WTC11 (cell line): Measurements from ENCODE around the gene SOS2. TPM values are rescaled to one million over a fixed set of nuclear protein-coding genes. Genes with fewer than 3 reads are reported as not detected.

ENCODE experiments used
- ATAC-seq: fragments of 200-7000 bp; cut with Tn5 transposase; 2 replicates; pipeline ENCODE4 v1.10.0; 2021; ENCODE audit warnings: mild to moderate bottlenecking, moderate library complexity
- CTCF ChIA-PET: fragments of 300-600 bp; sonication (Branson Sonifier 250); formaldehyde crosslinking; loops from one replicate; lab custom pipeline; 2021; ENCODE audit warnings: antibody characterized with exemption; lab: Charles Lee
- POLR2A ChIA-PET: fragments of 350-600 bp; sonication (Branson Sonifier 250); formaldehyde crosslinking; loops from one replicate; lab custom pipeline; 2021; ENCODE audit warnings: antibody characterized with exemption; lab: Charles Lee
- DNase-seq: peaks from one replicate; pipeline ENCODE4 v3.0.0; 2021; ENCODE audit warnings: low spot score
- H3K27ac Mint-ChIP-seq: 2 replicates; pipeline ENCODE4 v1.8.0; 2021; ENCODE audit warnings: mixed read lengths
- H3K27me3 Mint-ChIP-seq: 2 replicates; pipeline ENCODE4 v1.8.0; 2021; ENCODE audit warnings: low read depth, mild to moderate bottlenecking, moderate library complexity, mixed read lengths
- H3K36me3 Mint-ChIP-seq: 2 replicates; pipeline ENCODE4 v1.8.0; 2021; ENCODE audit warnings: mixed read lengths
- H3K4me1 Mint-ChIP-seq: 2 replicates; pipeline ENCODE4 v1.8.0; 2022; ENCODE audit warnings: mixed read lengths
- H3K4me3 Mint-ChIP-seq: 2 replicates; pipeline ENCODE4 v1.8.0; 2021; ENCODE audit warnings: mild to moderate bottlenecking, moderate library complexity, mixed read lengths
- H3K9me3 Mint-ChIP-seq: 2 replicates; pipeline ENCODE4 v1.8.0; 2021; ENCODE audit warnings: mixed read lengths
- ATF1 ChIP-seq: sonication (generic); formaldehyde crosslinking; IDR thresholded peaks from 2 replicates; pipeline ENCODE4 v1.8.1; 2023; ENCODE audit warnings: mild to moderate bottlenecking, moderate library complexity, missing genetic modification reagents
- FOXK1 ChIP-seq: sonication (generic); formaldehyde crosslinking; IDR thresholded peaks from 2 replicates; pipeline ENCODE4 v1.8.0; 2022; ENCODE audit warnings: mild to moderate bottlenecking, moderate library complexity, missing genetic modification reagents
- FOXP1 ChIP-seq: sonication (generic); formaldehyde crosslinking; IDR thresholded peaks from 2 replicates; pipeline ENCODE4 v1.8.0; 2022; ENCODE audit warnings: missing genetic modification reagents, mild to moderate bottlenecking, moderate library complexity, borderline replicate concordance
- MYBL2 ChIP-seq: sonication (generic); formaldehyde crosslinking; IDR thresholded peaks from 2 replicates; pipeline ENCODE4 v1.8.1; 2023; ENCODE audit warnings: mild to moderate bottlenecking, moderate library complexity, missing genetic modification reagents
- NFE2L1 ChIP-seq: sonication (generic); formaldehyde crosslinking; IDR thresholded peaks from 2 replicates; pipeline ENCODE4 v1.8.1; 2023; ENCODE audit warnings: missing genetic modification reagents
- RORB ChIP-seq: fragments of 250-450 bp; sonication (Bioruptor Pico); IDR thresholded peaks from 2 replicates; pipeline ENCODE4 v1.9.0; 2021; ENCODE audit warnings: mild to moderate bottlenecking
- ZBTB21 ChIP-seq: sonication (generic); formaldehyde crosslinking; IDR thresholded peaks from 2 replicates; pipeline ENCODE4 v1.8.1; 2023; ENCODE audit warnings: mild to moderate bottlenecking, missing genetic modification reagents, borderline replicate concordance
- ZNF121 ChIP-seq: sonication (generic); formaldehyde crosslinking; IDR thresholded peaks from 2 replicates; pipeline ENCODE4 v1.8.0; 2023; ENCODE audit warnings: missing genetic modification reagents
- ZNF232 ChIP-seq: sonication (generic); formaldehyde crosslinking; IDR thresholded peaks from 2 replicates; pipeline ENCODE4 v1.8.0; 2022; ENCODE audit warnings: mild to moderate bottlenecking, missing genetic modification reagents
- ZNF423 ChIP-seq: fragments of 250-450 bp; sonication (Bioruptor Pico); IDR thresholded peaks from 2 replicates; pipeline ENCODE4 v2.1.2; 2022; ENCODE audit warnings: mild to moderate bottlenecking, moderate library complexity
- total RNA-seq: library from RNA; stranded (reverse); gene quantifications from 3 replicates; pipeline ENCODE4 v1.2.3, GENCODE V29; 2021
- TF ChIP-seq, protein P1 (sequence below): fragments of 250-450 bp; sonication (Bioruptor Pico); IDR thresholded peaks from 2 replicates; pipeline ENCODE4 v1.9.0; 2021; ENCODE audit warnings: moderate library complexity, mild to moderate bottlenecking, inconsistent platforms, borderline replicate concordance
- TF ChIP-seq, protein P2 (sequence below): fragments of 200-600 bp; IDR thresholded peaks from 2 replicates; pipeline ENCODE4 v1.8.0; 2022; ENCODE audit warnings: antibody characterized with exemption
- TF ChIP-seq, protein P3 (sequence below): sonication (generic); formaldehyde crosslinking; IDR thresholded peaks from 2 replicates; pipeline ENCODE4 v1.8.1; 2022; ENCODE audit warnings: missing genetic modification reagents, borderline replicate concordance
- TF ChIP-seq, protein P4 (sequence below): sonication (generic); formaldehyde crosslinking; IDR thresholded peaks from 2 replicates; pipeline ENCODE4 v1.8.1; 2022; ENCODE audit warnings: low read depth, missing genetic modification reagents, borderline replicate concordance
- TF ChIP-seq, protein P5 (sequence below): sonication (generic); formaldehyde crosslinking; IDR thresholded peaks from 2 replicates; pipeline ENCODE4 v1.8.0; 2023; ENCODE audit warnings: missing genetic modification reagents, mild to moderate bottlenecking, borderline replicate concordance
- TF ChIP-seq, protein P6 (sequence below): sonication (generic); formaldehyde crosslinking; IDR thresholded peaks from 2 replicates; pipeline ENCODE4 v1.8.0; 2023; ENCODE audit warnings: missing genetic modification reagents
- TF ChIP-seq, protein P7 (sequence below): sonication (generic); formaldehyde crosslinking; IDR thresholded peaks from 2 replicates; pipeline ENCODE4 v1.8.1; 2022; ENCODE audit warnings: mild to moderate bottlenecking, moderate library complexity, missing genetic modification reagents
- TF ChIP-seq, protein P8 (sequence below): sonication (generic); formaldehyde crosslinking; IDR thresholded peaks from 2 replicates; pipeline ENCODE4 v1.8.0; 2023; ENCODE audit warnings: mild to moderate bottlenecking, missing genetic modification reagents
- TF ChIP-seq, protein P9 (sequence below): sonication (generic); formaldehyde crosslinking; IDR thresholded peaks from 2 replicates; pipeline ENCODE4 v1.8.0; 2022; ENCODE audit warnings: mild to moderate bottlenecking, missing genetic modification reagents

Gene SOS2
- total RNA-seq, 1 experiment from 2014 or later, result 11.0 TPM

DNA sequence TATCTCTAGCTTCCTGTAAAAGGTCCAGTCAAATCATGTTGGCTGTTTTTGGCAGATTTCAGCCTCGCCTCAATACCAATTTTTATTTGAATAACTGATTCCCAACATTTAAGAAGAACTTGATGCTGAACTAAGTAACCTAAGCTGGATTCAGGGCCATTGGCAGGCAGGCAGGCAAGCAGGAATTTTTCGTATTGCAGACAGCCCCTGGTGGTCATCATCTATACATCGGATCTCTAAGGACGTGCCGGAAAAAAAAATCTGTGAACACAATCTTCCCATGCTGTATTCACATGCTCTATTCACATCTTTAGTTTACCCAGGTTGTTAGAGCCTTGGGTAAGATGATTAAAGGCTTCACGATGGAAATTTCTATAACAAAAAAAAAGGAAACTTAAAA is 122.0 kb downstream of the SOS2 start:
- 0 out of 2 replicates have a peak, but pooled peaks have one; percentile 11 for ATAC-seq

DNA sequence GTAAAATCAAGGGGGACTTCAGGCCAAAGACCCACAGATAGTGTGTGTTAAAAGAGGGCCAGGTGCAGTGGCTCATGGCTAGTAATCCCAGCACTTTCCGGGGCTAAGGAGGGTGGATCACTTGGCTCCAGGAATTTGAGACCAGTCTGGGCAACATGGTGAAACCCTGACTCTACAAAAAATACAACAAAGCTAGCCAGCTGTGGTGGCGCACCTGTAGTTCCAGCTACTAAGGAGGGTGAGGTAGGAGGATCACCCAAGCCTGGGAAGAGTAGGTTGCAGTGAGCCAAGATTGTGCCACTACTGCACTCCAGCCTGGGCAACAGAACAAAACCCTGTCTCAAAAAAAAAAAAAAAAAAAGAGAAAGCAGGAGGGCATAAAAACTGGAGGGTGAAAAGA is 123.5 kb downstream of the SOS2 start:
- H3K36me3 Mint-ChIP-seq, result peaks cover 42% of the 10 kb centered on the region
- ATAC-seq (peak; percentile 43), DNase-seq (no peak)
- H3K4me3 Mint-ChIP-seq, result peak overlapping the region; percentile 36; the same call in 1 of the 2 replicates
- H3K9me3 Mint-ChIP-seq, result no peaks in the 10 kb centered on the region
- H3K27me3 Mint-ChIP-seq, result no peaks in the 10 kb centered on the region
- ChIA-PET CTCF (interaction anchor here (0.6 to 4.4 kb wide), 6 partner anchors 22 to 256 kb away, joined by 3 to 33 read pairs (median 3); partner anchors contain the start of gene NEMF), POLR2A (interaction anchor here (0.9 to 1.2 kb wide), 2 partner anchors 8 to 245 kb away, joined by 3 read pairs; partner anchors contain the start of gene VCPKMT)
- peak overlapping the region; percentile 96 for H3K27ac Mint-ChIP-seq
- H3K4me1 Mint-ChIP-seq, result peaks cover 23% of the 10 kb centered on the region
- TF ChIP-seq, protein P1, sequence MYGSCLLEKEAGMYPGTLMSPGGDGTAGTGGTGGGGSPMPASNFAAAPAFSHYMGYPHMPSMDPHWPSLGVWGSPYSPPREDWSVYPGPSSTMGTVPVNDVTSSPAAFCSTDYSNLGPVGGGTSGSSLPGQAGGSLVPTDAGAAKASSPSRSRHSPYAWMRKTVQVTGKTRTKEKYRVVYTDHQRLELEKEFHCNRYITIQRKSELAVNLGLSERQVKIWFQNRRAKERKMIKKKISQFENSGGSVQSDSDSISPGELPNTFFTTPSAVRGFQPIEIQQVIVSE, result no peak
- TF ChIP-seq ZNF423 (no peak), FOXK1 (CRISPR knock-in tag) (no peak), FOXP1 (CRISPR knock-in tag) (no peak), RORB (CRISPR knock-in tag) (no peak), ZNF121 (CRISPR knock-in tag) (no peak)
- TF ChIP-seq, protein P2, sequence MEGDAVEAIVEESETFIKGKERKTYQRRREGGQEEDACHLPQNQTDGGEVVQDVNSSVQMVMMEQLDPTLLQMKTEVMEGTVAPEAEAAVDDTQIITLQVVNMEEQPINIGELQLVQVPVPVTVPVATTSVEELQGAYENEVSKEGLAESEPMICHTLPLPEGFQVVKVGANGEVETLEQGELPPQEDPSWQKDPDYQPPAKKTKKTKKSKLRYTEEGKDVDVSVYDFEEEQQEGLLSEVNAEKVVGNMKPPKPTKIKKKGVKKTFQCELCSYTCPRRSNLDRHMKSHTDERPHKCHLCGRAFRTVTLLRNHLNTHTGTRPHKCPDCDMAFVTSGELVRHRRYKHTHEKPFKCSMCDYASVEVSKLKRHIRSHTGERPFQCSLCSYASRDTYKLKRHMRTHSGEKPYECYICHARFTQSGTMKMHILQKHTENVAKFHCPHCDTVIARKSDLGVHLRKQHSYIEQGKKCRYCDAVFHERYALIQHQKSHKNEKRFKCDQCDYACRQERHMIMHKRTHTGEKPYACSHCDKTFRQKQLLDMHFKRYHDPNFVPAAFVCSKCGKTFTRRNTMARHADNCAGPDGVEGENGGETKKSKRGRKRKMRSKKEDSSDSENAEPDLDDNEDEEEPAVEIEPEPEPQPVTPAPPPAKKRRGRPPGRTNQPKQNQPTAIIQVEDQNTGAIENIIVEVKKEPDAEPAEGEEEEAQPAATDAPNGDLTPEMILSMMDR, result no peak
- TF ChIP-seq, protein P3, sequence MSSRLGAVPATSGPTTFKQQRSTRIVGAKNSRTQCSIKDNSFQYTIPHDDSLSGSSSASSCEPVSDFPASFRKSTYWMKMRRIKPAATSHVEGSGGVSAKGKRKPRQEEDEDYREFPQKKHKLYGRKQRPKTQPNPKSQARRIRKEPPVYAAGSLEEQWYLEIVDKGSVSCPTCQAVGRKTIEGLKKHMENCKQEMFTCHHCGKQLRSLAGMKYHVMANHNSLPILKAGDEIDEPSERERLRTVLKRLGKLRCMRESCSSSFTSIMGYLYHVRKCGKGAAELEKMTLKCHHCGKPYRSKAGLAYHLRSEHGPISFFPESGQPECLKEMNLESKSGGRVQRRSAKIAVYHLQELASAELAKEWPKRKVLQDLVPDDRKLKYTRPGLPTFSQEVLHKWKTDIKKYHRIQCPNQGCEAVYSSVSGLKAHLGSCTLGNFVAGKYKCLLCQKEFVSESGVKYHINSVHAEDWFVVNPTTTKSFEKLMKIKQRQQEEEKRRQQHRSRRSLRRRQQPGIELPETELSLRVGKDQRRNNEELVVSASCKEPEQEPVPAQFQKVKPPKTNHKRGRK (CRISPR knock-in tag), result no peak
- TF ChIP-seq, protein P4, sequence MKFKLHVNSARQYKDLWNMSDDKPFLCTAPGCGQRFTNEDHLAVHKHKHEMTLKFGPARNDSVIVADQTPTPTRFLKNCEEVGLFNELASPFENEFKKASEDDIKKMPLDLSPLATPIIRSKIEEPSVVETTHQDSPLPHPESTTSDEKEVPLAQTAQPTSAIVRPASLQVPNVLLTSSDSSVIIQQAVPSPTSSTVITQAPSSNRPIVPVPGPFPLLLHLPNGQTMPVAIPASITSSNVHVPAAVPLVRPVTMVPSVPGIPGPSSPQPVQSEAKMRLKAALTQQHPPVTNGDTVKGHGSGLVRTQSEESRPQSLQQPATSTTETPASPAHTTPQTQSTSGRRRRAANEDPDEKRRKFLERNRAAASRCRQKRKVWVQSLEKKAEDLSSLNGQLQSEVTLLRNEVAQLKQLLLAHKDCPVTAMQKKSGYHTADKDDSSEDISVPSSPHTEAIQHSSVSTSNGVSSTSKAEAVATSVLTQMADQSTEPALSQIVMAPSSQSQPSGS (CRISPR knock-in tag), result no peak
- TF ChIP-seq, protein P5, sequence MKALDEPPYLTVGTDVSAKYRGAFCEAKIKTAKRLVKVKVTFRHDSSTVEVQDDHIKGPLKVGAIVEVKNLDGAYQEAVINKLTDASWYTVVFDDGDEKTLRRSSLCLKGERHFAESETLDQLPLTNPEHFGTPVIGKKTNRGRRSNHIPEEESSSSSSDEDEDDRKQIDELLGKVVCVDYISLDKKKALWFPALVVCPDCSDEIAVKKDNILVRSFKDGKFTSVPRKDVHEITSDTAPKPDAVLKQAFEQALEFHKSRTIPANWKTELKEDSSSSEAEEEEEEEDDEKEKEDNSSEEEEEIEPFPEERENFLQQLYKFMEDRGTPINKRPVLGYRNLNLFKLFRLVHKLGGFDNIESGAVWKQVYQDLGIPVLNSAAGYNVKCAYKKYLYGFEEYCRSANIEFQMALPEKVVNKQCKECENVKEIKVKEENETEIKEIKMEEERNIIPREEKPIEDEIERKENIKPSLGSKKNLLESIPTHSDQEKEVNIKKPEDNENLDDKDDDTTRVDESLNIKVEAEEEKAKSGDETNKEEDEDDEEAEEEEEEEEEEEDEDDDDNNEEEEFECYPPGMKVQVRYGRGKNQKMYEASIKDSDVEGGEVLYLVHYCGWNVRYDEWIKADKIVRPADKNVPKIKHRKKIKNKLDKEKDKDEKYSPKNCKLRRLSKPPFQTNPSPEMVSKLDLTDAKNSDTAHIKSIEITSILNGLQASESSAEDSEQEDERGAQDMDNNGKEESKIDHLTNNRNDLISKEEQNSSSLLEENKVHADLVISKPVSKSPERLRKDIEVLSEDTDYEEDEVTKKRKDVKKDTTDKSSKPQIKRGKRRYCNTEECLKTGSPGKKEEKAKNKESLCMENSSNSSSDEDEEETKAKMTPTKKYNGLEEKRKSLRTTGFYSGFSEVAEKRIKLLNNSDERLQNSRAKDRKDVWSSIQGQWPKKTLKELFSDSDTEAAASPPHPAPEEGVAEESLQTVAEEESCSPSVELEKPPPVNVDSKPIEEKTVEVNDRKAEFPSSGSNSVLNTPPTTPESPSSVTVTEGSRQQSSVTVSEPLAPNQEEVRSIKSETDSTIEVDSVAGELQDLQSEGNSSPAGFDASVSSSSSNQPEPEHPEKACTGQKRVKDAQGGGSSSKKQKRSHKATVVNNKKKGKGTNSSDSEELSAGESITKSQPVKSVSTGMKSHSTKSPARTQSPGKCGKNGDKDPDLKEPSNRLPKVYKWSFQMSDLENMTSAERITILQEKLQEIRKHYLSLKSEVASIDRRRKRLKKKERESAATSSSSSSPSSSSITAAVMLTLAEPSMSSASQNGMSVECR (CRISPR knock-in tag), result no peak

More for the DNA sequence above, 122.0 kb downstream of the SOS2 start:
- no peak overlapping the region for H3K4me3 Mint-ChIP-seq
- H3K36me3 Mint-ChIP-seq, result peaks cover 54% of the 10 kb centered on the region
- no peak for DNase-seq
- TF ChIP-seq, protein P6, sequence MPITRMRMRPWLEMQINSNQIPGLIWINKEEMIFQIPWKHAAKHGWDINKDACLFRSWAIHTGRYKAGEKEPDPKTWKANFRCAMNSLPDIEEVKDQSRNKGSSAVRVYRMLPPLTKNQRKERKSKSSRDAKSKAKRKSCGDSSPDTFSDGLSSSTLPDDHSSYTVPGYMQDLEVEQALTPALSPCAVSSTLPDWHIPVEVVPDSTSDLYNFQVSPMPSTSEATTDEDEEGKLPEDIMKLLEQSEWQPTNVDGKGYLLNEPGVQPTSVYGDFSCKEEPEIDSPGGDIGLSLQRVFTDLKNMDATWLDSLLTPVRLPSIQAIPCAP, result no peak
- TF ChIP-seq, protein P7, sequence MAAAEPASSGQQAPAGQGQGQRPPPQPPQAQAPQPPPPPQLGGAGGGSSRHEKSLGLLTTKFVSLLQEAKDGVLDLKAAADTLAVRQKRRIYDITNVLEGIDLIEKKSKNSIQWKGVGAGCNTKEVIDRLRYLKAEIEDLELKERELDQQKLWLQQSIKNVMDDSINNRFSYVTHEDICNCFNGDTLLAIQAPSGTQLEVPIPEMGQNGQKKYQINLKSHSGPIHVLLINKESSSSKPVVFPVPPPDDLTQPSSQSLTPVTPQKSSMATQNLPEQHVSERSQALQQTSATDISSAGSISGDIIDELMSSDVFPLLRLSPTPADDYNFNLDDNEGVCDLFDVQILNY (CRISPR knock-in tag), result no peak
- TF ChIP-seq, protein P8, sequence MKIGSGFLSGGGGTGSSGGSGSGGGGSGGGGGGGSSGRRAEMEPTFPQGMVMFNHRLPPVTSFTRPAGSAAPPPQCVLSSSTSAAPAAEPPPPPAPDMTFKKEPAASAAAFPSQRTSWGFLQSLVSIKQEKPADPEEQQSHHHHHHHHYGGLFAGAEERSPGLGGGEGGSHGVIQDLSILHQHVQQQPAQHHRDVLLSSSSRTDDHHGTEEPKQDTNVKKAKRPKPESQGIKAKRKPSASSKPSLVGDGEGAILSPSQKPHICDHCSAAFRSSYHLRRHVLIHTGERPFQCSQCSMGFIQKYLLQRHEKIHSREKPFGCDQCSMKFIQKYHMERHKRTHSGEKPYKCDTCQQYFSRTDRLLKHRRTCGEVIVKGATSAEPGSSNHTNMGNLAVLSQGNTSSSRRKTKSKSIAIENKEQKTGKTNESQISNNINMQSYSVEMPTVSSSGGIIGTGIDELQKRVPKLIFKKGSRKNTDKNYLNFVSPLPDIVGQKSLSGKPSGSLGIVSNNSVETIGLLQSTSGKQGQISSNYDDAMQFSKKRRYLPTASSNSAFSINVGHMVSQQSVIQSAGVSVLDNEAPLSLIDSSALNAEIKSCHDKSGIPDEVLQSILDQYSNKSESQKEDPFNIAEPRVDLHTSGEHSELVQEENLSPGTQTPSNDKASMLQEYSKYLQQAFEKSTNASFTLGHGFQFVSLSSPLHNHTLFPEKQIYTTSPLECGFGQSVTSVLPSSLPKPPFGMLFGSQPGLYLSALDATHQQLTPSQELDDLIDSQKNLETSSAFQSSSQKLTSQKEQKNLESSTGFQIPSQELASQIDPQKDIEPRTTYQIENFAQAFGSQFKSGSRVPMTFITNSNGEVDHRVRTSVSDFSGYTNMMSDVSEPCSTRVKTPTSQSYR, result no peak
- TF ChIP-seq ATF1 (CRISPR knock-in tag), result no peak
- TF ChIP-seq MYBL2 (CRISPR knock-in tag), result no peak
- TF ChIP-seq, protein P9, sequence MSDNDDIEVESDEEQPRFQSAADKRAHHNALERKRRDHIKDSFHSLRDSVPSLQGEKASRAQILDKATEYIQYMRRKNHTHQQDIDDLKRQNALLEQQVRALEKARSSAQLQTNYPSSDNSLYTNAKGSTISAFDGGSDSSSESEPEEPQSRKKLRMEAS (CRISPR knock-in tag), result no peak
- TF ChIP-seq ZNF232, result no peak
- no peak for TF ChIP-seq NFE2L1 (CRISPR knock-in tag)
- no peak for TF ChIP-seq ZBTB21 (CRISPR knock-in tag)
- H3K9me3 Mint-ChIP-seq, result no peaks in the 10 kb centered on the region
- no peak overlapping the region for H3K27ac Mint-ChIP-seq
- peaks cover 24% of the 10 kb centered on the region for H3K4me1 Mint-ChIP-seq
- CTCF ChIA-PET, result interaction anchor here (1.6 kb wide), 1 partner anchor 230 kb away, joined by 4 read pairs; no protein-coding TSS in a partner anchor
- POLR2A ChIA-PET, result no interaction called here
- H3K27me3 Mint-ChIP-seq, result no peaks in the 10 kb centered on the region
